Measurements from ENCODE around the gene STX1B.

DNA sequence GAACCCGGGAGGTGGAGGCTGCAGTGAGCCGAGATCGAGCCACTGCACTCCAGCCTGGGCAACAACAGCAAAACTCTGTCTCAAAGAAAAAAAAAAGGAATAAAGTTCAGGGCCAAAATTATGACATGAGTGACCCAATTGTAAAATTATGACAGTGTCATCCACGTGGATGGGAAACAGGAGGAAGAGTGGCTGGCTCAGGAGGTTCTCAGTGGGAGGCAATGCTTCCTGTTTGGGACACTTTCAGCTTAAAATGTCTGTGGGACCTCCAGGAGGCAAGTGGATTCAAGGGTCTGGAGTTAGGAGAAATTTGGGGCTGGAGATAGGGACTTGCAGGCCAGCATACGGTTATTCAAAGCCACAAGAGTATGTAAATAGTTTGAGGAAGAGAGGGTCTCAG is 14.9 kb upstream of the STX1B start:
- TF ChIP-seq, protein P1, sequence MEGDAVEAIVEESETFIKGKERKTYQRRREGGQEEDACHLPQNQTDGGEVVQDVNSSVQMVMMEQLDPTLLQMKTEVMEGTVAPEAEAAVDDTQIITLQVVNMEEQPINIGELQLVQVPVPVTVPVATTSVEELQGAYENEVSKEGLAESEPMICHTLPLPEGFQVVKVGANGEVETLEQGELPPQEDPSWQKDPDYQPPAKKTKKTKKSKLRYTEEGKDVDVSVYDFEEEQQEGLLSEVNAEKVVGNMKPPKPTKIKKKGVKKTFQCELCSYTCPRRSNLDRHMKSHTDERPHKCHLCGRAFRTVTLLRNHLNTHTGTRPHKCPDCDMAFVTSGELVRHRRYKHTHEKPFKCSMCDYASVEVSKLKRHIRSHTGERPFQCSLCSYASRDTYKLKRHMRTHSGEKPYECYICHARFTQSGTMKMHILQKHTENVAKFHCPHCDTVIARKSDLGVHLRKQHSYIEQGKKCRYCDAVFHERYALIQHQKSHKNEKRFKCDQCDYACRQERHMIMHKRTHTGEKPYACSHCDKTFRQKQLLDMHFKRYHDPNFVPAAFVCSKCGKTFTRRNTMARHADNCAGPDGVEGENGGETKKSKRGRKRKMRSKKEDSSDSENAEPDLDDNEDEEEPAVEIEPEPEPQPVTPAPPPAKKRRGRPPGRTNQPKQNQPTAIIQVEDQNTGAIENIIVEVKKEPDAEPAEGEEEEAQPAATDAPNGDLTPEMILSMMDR (IDR thresholded peaks at IDR 0.05 in 8 of 11, conservative IDR thresholded peaks at IDR 0.05 in 3 of 11): no peak
- no peak for TF ChIP-seq POLR2A (IDR thresholded peaks at IDR 0.05)
